T-cell (primary cell): ENCODE measurements around the gene HPDL. TPM values are rescaled to one million over a fixed set of nuclear protein-coding genes. Genes with fewer than 3 reads are reported as not detected.
A peak's percentile ranks its signal among the peaks of the same experiment; 100 is the strongest.

Experiments
- ATAC-seq, 4 experiments: fragments of 200-7000 bp in 3 of 4; fragments of 150-1000 bp in 1 of 4; cut with Tn5 transposase; replicated peaks in 1 of 4; 1 replicate in 3 of 4; 2 replicates in 1 of 4; pipeline ENCODE4 v1.10.0; 2021; ENCODE audit warnings: moderate library complexity in 3 of 4, mild to moderate bottlenecking in 2 of 4, moderate number of reproducible peaks in 1 of 4
- CTCF ChIA-PET, 2 donors: fragments of 300-600 bp; sonication (Branson Sonifier 250); formaldehyde crosslinking; loops; one replicate each; lab custom pipeline; 2022; ENCODE audit warnings: antibody characterized with exemption in 2 of 2; lab: Charles Lee
- POLR2A ChIA-PET, 2 donors: fragments of 300-600 bp; sonication (Branson Sonifier 250); formaldehyde crosslinking; loops; one replicate each; lab custom pipeline; 2022; ENCODE audit warnings: antibody characterized with exemption in 2 of 2; lab: Charles Lee
- DNase-seq, 35 experiments: peaks; one replicate each; pipeline versions ENCODE4 v3.0.0 to v3.0.0-alpha.2; 2013 to 2023
- H3K27ac ChIP-seq: one replicate; pipeline ENCODE4 v1.5.1; 2013; ENCODE audit warnings: low read length
- H3K27me3 ChIP-seq, 2 experiments: replicated peaks in 1 of 2; 1 replicate in 1 of 2; 2 replicates in 1 of 2; pipeline versions ENCODE4 v1.6.1 to v1.7.0; 2013; ENCODE audit warnings: low read length in 1 of 2, mixed read lengths in 1 of 2; ENCODE audit not compliant: control insufficient read depth in 2 of 2, insufficient read depth in 2 of 2; ENCODE audit errors: extremely low read depth in 1 of 2
- H3K36me3 ChIP-seq, 2 donors: 1 replicate in 1 of 2; 2 replicates in 1 of 2; pipeline versions ENCODE4 v1.6.1 to v1.7.0; 2013; ENCODE audit warnings: low read length in 1 of 2; ENCODE audit not compliant: control insufficient read depth in 2 of 2, insufficient read depth in 1 of 2; ENCODE audit errors: extremely low read depth in 1 of 2
- H3K4me1 ChIP-seq, 2 experiments: 1 replicate in 1 of 2; 2 replicates in 1 of 2; pipeline versions ENCODE4 v1.6.1 to v1.7.0; 2013; ENCODE audit warnings: low read length in 2 of 2, mixed read lengths in 1 of 2; ENCODE audit not compliant: insufficient read depth in 2 of 2, control insufficient read depth in 1 of 2; ENCODE audit errors: extremely low read depth in 1 of 2
- H3K4me3 ChIP-seq, 2 donors: 1 replicate in 1 of 2; 2 replicates in 1 of 2; pipeline versions ENCODE4 v1.5.1 to v1.7.0; 2013; ENCODE audit warnings: mild to moderate bottlenecking in 2 of 2, low read length in 1 of 2, moderate library complexity in 1 of 2; ENCODE audit not compliant: control insufficient read depth in 1 of 2; ENCODE audit errors: extremely low read depth in 1 of 2
- H3K9me3 ChIP-seq: 2 replicates; pipeline ENCODE4 v1.7.0; 2013
- H3K27ac Mint-ChIP-seq, 2 donors: one replicate each; pipeline ENCODE4 v1.8.0; 2020 to 2021; ENCODE audit warnings: mild to moderate bottlenecking in 2 of 2, mixed read lengths in 2 of 2
- H3K27me3 Mint-ChIP-seq, 2 donors: one replicate each; pipeline ENCODE4 v1.8.0; 2021 to 2022; ENCODE audit warnings: mixed read lengths in 2 of 2
- H3K36me3 Mint-ChIP-seq: one replicate; pipeline ENCODE4 v1.8.0; 2021; ENCODE audit warnings: mixed read lengths
- H3K4me1 Mint-ChIP-seq, 3 donors: one replicate each; pipeline ENCODE4 v1.8.0; 2020 to 2022; ENCODE audit warnings: mixed read lengths in 3 of 3, mild to moderate bottlenecking in 1 of 3
- H3K4me3 Mint-ChIP-seq, 3 donors: one replicate each; pipeline ENCODE4 v1.8.0; 2020 to 2022; ENCODE audit warnings: mild to moderate bottlenecking in 3 of 3, mixed read lengths in 3 of 3, moderate library complexity in 3 of 3
- H3K9me3 Mint-ChIP-seq, 3 donors: one replicate each; pipeline ENCODE4 v1.8.0; 2020 to 2022; ENCODE audit warnings: mixed read lengths in 3 of 3
- WGBS: methylation state at CpG from one replicate; pipeline ENCODE4 v1.1.5; 2013; ENCODE audit warnings: missing lambda C conversion rate; ENCODE audit not compliant: insufficient coverage; 5-methylcytosine and 5-hydroxymethylcytosine counted together
- total RNA-seq, 35 experiments: library from RNA in 6 of 35; stranded (reverse) in 6 of 35; fragments of 120-200 nt in 1 of 35; gene quantifications; one replicate each; pipeline versions ENCODE4 v1.2.1 to v1.2.4 and lab custom pipeline; 2013 to 2026

Gene HPDL
- total RNA-seq, 5 donors from 2014 or later (not counting 1 experiment from before 2014, with no cell fraction given) = 0.21 to 2.0 (median 1.4) TPM

GRCh38 chr1:45297666-45298356 lies 28.9 kb upstream of the HPDL start:
- H3K27me3 Mint-ChIP-seq = no peaks in the 10 kb centered on the region
- H3K27me3 ChIP-seq = no peaks in the 10 kb centered on the region
- DNase-seq (no peak), ATAC-seq (no peak)
- H3K36me3 Mint-ChIP-seq = no peaks in the 10 kb centered on the region
- no peak overlapping the region for H3K4me3 Mint-ChIP-seq
- no peak overlapping the region for H3K27ac ChIP-seq
- no peaks in the 10 kb centered on the region for H3K9me3 Mint-ChIP-seq
- no peak overlapping the region for H3K27ac Mint-ChIP-seq
- no peaks in the 10 kb centered on the region for H3K36me3 ChIP-seq
- 93% methylated on average over 3 of the region's 8 CpGs for WGBS
- H3K9me3 ChIP-seq = no peaks in the 10 kb centered on the region
- CTCF ChIA-PET = interaction anchor here (0.5 to 6.5 kb wide), 4 partner anchors 135 to 285 kb away, joined by 5 to 124 read pairs (median 10); partner anchors contain the start of genes HECTD3 (in 1 of the 2) and UROD (in 1 of the 2)
- H3K4me1 Mint-ChIP-seq = peaks cover 5 to 10% (median 6%) of the 10 kb centered on the region in 3 donors
- peaks cover 0 to 2% of the 10 kb centered on the region in 2 experiments for H3K4me1 ChIP-seq
- POLR2A ChIA-PET = interaction anchor here in 1 of 2 donors (0.7 kb wide), 1 partner anchor 531 kb away, joined by 3 read pairs; no protein-coding TSS in a partner anchor
- no peak overlapping the region for H3K4me3 ChIP-seq

- CTCF ChIA-PET = interaction anchor here (0.6 to 6.5 kb wide), 7 partner anchors 9 to 287 kb away, joined by 3 to 124 read pairs (median 9); partner anchors contain the start of genes HECTD3 (in 1 of the 2) and UROD (in 1 of the 2)
These were observed 27.4 kb upstream of the HPDL start for GRCh38 chr1:45299296-45299695.

DNA sequence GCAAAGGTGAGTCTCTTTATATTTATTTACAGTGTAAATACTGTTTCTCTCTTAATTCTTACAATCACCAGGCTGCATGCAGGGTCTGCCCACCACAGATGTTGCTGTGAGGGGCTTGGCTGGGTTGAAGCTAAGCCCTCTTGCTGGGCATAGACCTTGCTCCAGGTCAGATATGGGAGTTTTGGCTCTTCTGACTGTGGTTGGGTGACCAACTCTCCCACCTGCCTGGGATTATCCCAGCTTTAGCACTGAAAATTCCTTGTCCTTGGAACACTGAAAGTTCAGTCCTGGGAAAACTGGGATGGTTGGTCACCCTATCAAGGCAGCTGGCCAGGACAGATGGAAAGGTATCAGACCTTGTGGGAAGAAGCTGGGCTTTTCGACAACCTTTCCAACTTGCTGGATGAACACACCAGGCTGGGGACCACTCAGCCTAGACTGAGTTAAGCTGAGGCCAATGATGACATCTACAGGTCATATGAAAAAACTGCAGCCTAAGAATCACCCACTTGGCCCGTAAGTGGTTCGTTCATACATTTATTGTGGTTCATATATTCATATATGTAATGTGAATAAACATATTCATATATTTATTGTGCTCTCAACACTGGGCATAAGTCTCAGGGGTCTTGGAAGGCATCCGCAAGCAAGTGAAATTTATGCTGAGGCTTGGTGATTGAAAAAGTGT lies 26.6 kb upstream of the HPDL start:
- ATAC-seq (no peak), DNase-seq (peak in 25 of 35 experiments; percentile 2 to 78 (median 21))
- no peak overlapping the region for H3K27ac Mint-ChIP-seq
- Histone ChIP-seq H3K27ac (no peak overlapping the region), H3K9me3 (no peaks in the 10 kb centered on the region), H3K36me3 (no peaks in the 10 kb centered on the region), H3K4me3 (no peak overlapping the region), H3K4me1 (peaks cover 2 to 18% of the 10 kb centered on the region in 2 experiments), H3K27me3 (no peaks in the 10 kb centered on the region)
- POLR2A ChIA-PET = no interaction called here
- WGBS = 71% methylated on average over 1 of the region's 4 CpGs
- H3K4me3 Mint-ChIP-seq = no peak overlapping the region
- H3K36me3 Mint-ChIP-seq = no peaks in the 10 kb centered on the region
- H3K4me1 Mint-ChIP-seq = peaks cover 17 to 20% (median 18%) of the 10 kb centered on the region in 3 donors
- no peaks in the 10 kb centered on the region for H3K9me3 Mint-ChIP-seq
- H3K27me3 Mint-ChIP-seq = no peaks in the 10 kb centered on the region
- CTCF ChIA-PET = interaction anchor here (0.6 to 6.5 kb wide), 10 partner anchors 8 to 507 kb away, joined by 3 to 124 read pairs (median 4); partner anchors contain the start of genes HECTD3 (in 1 of the 2), TESK2 (in 1 of the 2) and UROD (in 1 of the 2)

More at GRCh38 chr1:45299296-45299695, 27.4 kb upstream of the HPDL start:
- DNase-seq = no peak
- POLR2A ChIA-PET = no interaction called here
- H3K4me3 Mint-ChIP-seq = no peak overlapping the region
- H3K9me3 Mint-ChIP-seq = no peaks in the 10 kb centered on the region
- H3K27me3 Mint-ChIP-seq = no peaks in the 10 kb centered on the region
- Histone ChIP-seq H3K36me3 (no peaks in the 10 kb centered on the region), H3K4me1 (peaks cover 2 to 11% of the 10 kb centered on the region in 2 experiments), H3K4me3 (no peak overlapping the region), H3K9me3 (no peaks in the 10 kb centered on the region), H3K27ac (no peak overlapping the region), H3K27me3 (no peaks in the 10 kb centered on the region)
- ATAC-seq = no peak
- H3K27ac Mint-ChIP-seq = no peak overlapping the region
- 63% methylated on average over 1 of the region's 1 CpG for WGBS
- H3K36me3 Mint-ChIP-seq = no peaks in the 10 kb centered on the region
- peaks cover 9 to 14% (median 11%) of the 10 kb centered on the region in 3 donors for H3K4me1 Mint-ChIP-seq

DNA sequence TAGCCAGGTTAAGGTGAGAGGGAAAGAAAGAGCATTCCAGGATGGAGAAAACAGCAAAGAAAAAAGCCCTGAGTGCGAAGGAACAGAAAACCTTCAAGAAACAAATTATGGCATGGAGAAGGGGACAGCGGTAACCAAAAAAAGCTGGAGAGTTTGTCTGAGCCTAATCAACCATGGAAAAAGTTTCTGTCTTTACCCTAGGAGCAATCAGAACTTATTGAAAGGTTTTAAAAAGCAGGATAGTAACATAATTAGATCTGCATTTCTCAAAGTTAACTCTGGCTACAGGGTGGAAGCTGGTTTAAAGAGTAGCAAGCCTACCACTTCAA lies 26.1 kb upstream of the HPDL start:
- H3K36me3 Mint-ChIP-seq = no peaks in the 10 kb centered on the region
- H3K4me1 Mint-ChIP-seq = peaks cover 19 to 22% (median 20%) of the 10 kb centered on the region in 3 donors
- POLR2A ChIA-PET = no interaction called here
- H3K4me3 Mint-ChIP-seq = no peak overlapping the region
- H3K27ac Mint-ChIP-seq = no peak overlapping the region
- DNase-seq = no peak
- Histone ChIP-seq H3K4me1 (peaks cover 2 to 18% of the 10 kb centered on the region in 2 experiments), H3K9me3 (no peaks in the 10 kb centered on the region), H3K36me3 (no peaks in the 10 kb centered on the region), H3K27me3 (no peaks in the 10 kb centered on the region), H3K27ac (no peak overlapping the region), H3K4me3 (no peak overlapping the region)
- CTCF ChIA-PET = interaction anchor here (0.6 to 6.5 kb wide), 7 partner anchors 8 to 288 kb away, joined by 3 to 124 read pairs (median 9); partner anchors contain the start of genes HECTD3 (in 1 of the 2), MUTYH (in 1 of the 2), TOE1 (in 1 of the 2) and UROD (in 1 of the 2)
- H3K27me3 Mint-ChIP-seq = no peaks in the 10 kb centered on the region
- ATAC-seq = no peak
- no peaks in the 10 kb centered on the region for H3K9me3 Mint-ChIP-seq
- no CpG with 5 or more reads among the region's 2 CpGs for WGBS

DNA sequence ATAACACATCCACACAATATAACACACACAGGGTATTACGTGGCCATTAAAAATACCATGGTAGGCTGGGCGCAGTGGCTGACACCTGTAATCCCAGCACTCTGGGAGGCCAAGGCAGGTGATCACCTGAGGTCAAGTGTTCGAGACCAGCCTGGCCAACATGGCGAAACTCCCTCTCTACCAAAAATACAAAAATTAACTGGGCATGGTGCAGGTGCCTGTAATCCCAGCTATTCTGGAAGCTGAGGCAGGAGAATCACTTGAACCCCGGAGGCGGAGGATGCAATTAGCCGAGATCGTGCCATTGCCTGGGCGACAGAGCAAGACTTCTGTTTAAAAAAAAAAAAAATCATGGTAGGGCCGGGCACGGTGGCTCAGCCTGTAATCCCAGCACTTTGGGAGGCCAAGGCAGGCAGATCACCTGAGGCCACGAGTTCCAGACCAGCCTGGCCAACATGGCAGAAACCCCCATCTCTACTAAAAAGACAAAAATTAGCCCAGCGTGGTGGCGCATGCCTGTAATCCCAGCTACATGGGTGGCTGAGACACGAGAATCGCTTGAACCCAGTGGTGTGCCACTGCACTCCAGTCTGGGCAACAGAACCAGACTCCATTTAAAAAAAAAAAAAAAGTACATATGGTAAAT lies 24.1 kb upstream of the HPDL start:
- no peaks in the 10 kb centered on the region for H3K9me3 ChIP-seq
- 96% methylated on average over 7 of the region's 16 CpGs for WGBS
- H3K36me3 ChIP-seq = no peaks in the 10 kb centered on the region
- H3K4me3 Mint-ChIP-seq = peak overlapping the region; percentile 88 to 90 (median 90)
- DNase-seq (no peak), ATAC-seq (no peak)
- H3K27me3 ChIP-seq = no peaks in the 10 kb centered on the region
- ChIA-PET CTCF (interaction anchor here (0.5 to 6.5 kb wide), 20 partner anchors 37 to 574 kb away, joined by 3 to 124 read pairs (median 6); partner anchors contain the start of genes MUTYH (in 2 of the 2), TOE1 (in 2 of the 2), UROD (in 2 of the 2) and CCDC163 (in 1 of the 2)), POLR2A (interaction anchor here (0.6 to 1.1 kb wide), 5 partner anchors 12 to 291 kb away, joined by 3 to 32 read pairs (median 5); partner anchors contain the start of genes MUTYH (in 1 of the 2), PRDX1 (in 1 of the 2), TOE1 (in 1 of the 2) and UROD (in 1 of the 2))
- H3K4me3 ChIP-seq = peak overlapping the region; percentile 62 to 72
- no peaks in the 10 kb centered on the region for H3K27me3 Mint-ChIP-seq
- H3K9me3 Mint-ChIP-seq = no peaks in the 10 kb centered on the region
- peaks cover 2 to 18% of the 10 kb centered on the region in 2 experiments for H3K4me1 ChIP-seq
- peaks cover 19 to 32% (median 20%) of the 10 kb centered on the region in 3 donors for H3K4me1 Mint-ChIP-seq
- no peak overlapping the region for H3K27ac ChIP-seq
- H3K27ac Mint-ChIP-seq = peak overlapping the region in 1 of 2 donors; percentile 28
- H3K36me3 Mint-ChIP-seq = no peaks in the 10 kb centered on the region
